SU-DHL-6 (cell line): ENCODE measurements around the gene EDA.

Source experiments
- H2AFZ ChIP-seq: fragments of 200-600 bp; sonication (generic); 2 replicates; pipeline ENCODE4 v1.6.1; 2014; ENCODE audit warnings: low read depth, mild to moderate bottlenecking, moderate library complexity, mixed read lengths, antibody characterized with exemption, low read length; ENCODE audit not compliant: severe bottlenecking
- H3F3A ChIP-seq: fragments of 200-600 bp; shearing (Covaris generic); 2 replicates; pipeline ENCODE4 v1.6.0; 2016; ENCODE audit warnings: antibody characterized with exemption, mild to moderate bottlenecking; ENCODE audit not compliant: insufficient read depth
- H3K27ac ChIP-seq: fragments of 200-600 bp; sonication (generic); 2 replicates; pipeline ENCODE4 v1.5.1; 2016; ENCODE audit warnings: low read depth, mild to moderate bottlenecking, low read length, moderate library complexity, mixed read lengths
- H3K27me3 ChIP-seq: fragments of 200-600 bp; sonication (generic), shearing (Covaris generic); 2 replicates; pipeline ENCODE4 v1.6.0; 2014; ENCODE audit warnings: mild to moderate bottlenecking, low read length
- H3K36me3 ChIP-seq: fragments of 200-600 bp; sonication (generic); 2 replicates; pipeline ENCODE4 v1.6.1; 2014; ENCODE audit warnings: mild to moderate bottlenecking, low read length, mixed read lengths
- H3K4me2 ChIP-seq: fragments of 300-600, 200-600 bp; shearing (Covaris generic), sonication (generic); 2 replicates; pipeline ENCODE4 v1.6.0; 2014; ENCODE audit warnings: low read length, low read depth, mild to moderate bottlenecking; ENCODE audit not compliant: poor library complexity, severe bottlenecking
- H3K4me3 ChIP-seq: fragments of 200-600 bp; sonication (generic); 2 replicates; pipeline ENCODE4 v1.5.1; 2014; ENCODE audit warnings: antibody characterized with exemption, low read length, mild to moderate bottlenecking, mixed read lengths; ENCODE audit not compliant: insufficient read depth, poor library complexity, severe bottlenecking
- H3K79me2 ChIP-seq: fragments of 200-600 bp; sonication (generic); 2 replicates; pipeline ENCODE4 v1.6.1; 2014; ENCODE audit warnings: mild to moderate bottlenecking, low read length, moderate library complexity; ENCODE audit not compliant: insufficient read depth
- H3K9ac ChIP-seq: fragments of 200-600 bp; sonication (generic); 2 replicates; pipeline ENCODE4 v1.7.0; 2014; ENCODE audit warnings: mild to moderate bottlenecking, low read length
- H3K9me2 ChIP-seq: fragments of 200-600 bp; sonication (generic); replicated peaks from 2 replicates; pipeline ENCODE4 v1.6.1; 2014; ENCODE audit warnings: low read length; ENCODE audit not compliant: insufficient read depth
- H3K9me3 ChIP-seq: fragments of 200-600 bp; sonication (generic); 2 replicates; pipeline ENCODE4 v1.6.1; 2014; ENCODE audit warnings: low read length, mixed read lengths; ENCODE audit not compliant: insufficient read depth
- H4K20me1 ChIP-seq: fragments of 200-600 bp; sonication (generic); 2 replicates; pipeline ENCODE4 v1.6.1; 2014; ENCODE audit warnings: low read depth, mild to moderate bottlenecking, antibody characterized with exemption, low read length, moderate library complexity, mixed read lengths
- CTCF ChIP-seq: fragments of 200-600 bp; sonication (generic); IDR thresholded peaks from one replicate; pipeline ENCODE4 v1.5.1; 2017; ENCODE audit warnings: antibody characterized with exemption, mild to moderate bottlenecking, low read length, moderate library complexity; ENCODE audit not compliant: insufficient read depth, poor library complexity, severe bottlenecking
- EZH2phosphoT487 ChIP-seq: fragments of 200-600 bp; sonication (generic), shearing (Covaris generic); conservative IDR thresholded peaks from 2 replicates; pipeline ENCODE4 v1.6.1; 2018; ENCODE audit warnings: mild to moderate bottlenecking, antibody characterized with exemption, low read length, moderate library complexity, mixed read lengths

The EDA gene

GRCh38 chrX:70049925-70050324, 434.0 kb downstream of the EDA start, which contains the start of gene AWAT2:
AWAT2 (minus strand) TSS chrX:70049938; CDS start chrX:70049932, 6 bp downstream.
- Histone ChIP-seq H3K36me3 (no peaks in the 10 kb centered on the region), H3K9me3 (no peaks in the 10 kb centered on the region), H2AFZ (no peak within 1 kb of the TSS), H3K9ac (no peak within 1 kb of the TSS), H3K4me3 (no peak within 1 kb of the TSS), H3K79me2 (no peaks in the 10 kb centered on the region), H4K20me1 (no peaks in the 10 kb centered on the region), H3K27me3 (no peaks in the 10 kb centered on the region), H3K4me2 (no peak within 1 kb of the TSS), H3K9me2 (no peaks in the 10 kb centered on the region), H3F3A (no peaks in the 10 kb centered on the region), H3K27ac (no peak within 1 kb of the TSS)
- TF ChIP-seq CTCF (no peak), EZH2phosphoT487 (no peak)

- Histone ChIP-seq H3K27ac (no peak overlapping the region), H3K4me3 (no peak overlapping the region), H2AFZ (no peak overlapping the region), H3K27me3 (no peaks in the 10 kb centered on the region), H3K36me3 (no peaks in the 10 kb centered on the region), H3K9ac (no peak overlapping the region), H3F3A (no peaks in the 10 kb centered on the region), H3K79me2 (no peaks in the 10 kb centered on the region), H3K9me3 (no peaks in the 10 kb centered on the region), H4K20me1 (no peaks in the 10 kb centered on the region), H3K4me2 (no peak overlapping the region), H3K9me2 (no peaks in the 10 kb centered on the region)
- TF ChIP-seq CTCF (no peak), EZH2phosphoT487 (no peak)
Observed at GRCh38 chrX:70052895-70053615, 437.1 kb downstream of the EDA start.

- Histone ChIP-seq H3K9ac (no peak overlapping the region), H3K27me3 (no peaks in the 10 kb centered on the region), H3K36me3 (no peaks in the 10 kb centered on the region), H3F3A (no peaks in the 10 kb centered on the region), H3K4me3 (no peak overlapping the region), H4K20me1 (no peaks in the 10 kb centered on the region), H3K27ac (no peak overlapping the region), H3K4me2 (no peak overlapping the region), H3K9me2 (no peaks in the 10 kb centered on the region), H2AFZ (no peak overlapping the region), H3K9me3 (no peaks in the 10 kb centered on the region), H3K79me2 (no peaks in the 10 kb centered on the region)
- no peak for TF ChIP-seq EZH2phosphoT487
- TF ChIP-seq CTCF = no peak
Observed at GRCh38 chrX:70054391-70054790, 438.5 kb downstream of the EDA start.
